ENCODE data around the gene RBM45.
"Not testable (repeated sequence)": the region's sequence is repeated elsewhere in the genome, so short reads cannot be mapped to it uniquely, and the experiment has no call there.

RBM45 gene, protein sequence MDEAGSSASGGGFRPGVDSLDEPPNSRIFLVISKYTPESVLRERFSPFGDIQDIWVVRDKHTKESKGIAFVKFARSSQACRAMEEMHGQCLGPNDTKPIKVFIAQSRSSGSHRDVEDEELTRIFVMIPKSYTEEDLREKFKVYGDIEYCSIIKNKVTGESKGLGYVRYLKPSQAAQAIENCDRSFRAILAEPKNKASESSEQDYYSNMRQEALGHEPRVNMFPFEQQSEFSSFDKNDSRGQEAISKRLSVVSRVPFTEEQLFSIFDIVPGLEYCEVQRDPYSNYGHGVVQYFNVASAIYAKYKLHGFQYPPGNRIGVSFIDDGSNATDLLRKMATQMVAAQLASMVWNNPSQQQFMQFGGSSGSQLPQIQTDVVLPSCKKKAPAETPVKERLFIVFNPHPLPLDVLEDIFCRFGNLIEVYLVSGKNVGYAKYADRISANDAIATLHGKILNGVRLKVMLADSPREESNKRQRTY

DNA sequence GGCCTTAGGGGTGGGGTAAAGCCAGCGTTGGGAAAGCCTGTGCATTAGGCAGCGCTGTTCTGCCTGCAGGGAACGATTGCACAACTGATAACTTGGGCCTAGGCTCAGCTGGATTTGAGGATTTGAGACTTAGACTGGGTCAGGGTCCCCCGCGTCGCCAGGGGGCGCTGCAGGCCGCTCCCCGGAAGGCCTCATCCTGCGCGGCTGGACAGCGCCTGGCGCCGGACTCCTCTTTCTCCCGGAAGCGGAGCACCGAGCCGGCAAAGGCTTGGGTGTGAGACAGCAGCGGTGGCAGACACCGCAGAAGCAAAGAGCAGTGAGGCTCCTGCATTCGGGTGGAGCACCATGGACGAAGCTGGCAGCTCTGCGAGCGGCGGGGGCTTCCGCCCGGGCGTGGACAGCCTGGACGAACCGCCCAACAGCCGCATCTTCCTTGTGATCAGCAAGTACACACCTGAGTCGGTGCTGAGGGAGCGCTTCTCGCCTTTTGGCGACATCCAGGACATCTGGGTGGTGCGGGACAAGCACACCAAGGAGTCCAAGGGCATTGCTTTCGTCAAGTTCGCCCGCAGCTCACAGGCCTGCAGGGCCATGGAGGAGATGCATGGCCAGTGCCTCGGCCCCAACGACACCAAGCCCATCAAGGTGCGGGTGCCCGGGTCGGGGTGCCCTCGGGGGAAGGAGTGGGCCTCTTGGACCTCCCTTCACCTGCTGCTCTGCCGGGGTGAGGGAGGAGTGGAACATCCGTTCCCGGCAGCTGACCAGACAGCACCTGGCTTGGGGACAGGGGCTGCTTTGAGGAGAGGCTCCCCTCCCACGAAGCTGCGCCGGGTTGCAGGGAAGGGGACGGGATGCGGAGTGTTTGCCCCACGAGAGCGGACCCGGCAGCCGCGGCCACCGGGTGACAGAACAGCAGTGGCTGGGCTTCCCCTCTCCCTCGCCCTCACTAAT lies at the start of gene RBM45:
RBM45 (plus strand) TSS at position 236 of the 951 bp plus-strand sequence; CDS start at position 346, 110 bp downstream.
- DNase-seq (ENCODE audit: low read depth in 2 of 2), result peak; percentile 69 to 77

GRCh38 chr2:178066324-178066723 lies 45.9 kb upstream of the RBM45 start:
- DNase-seq (ENCODE audit: low read depth in 2 of 2), result no peak

DNA sequence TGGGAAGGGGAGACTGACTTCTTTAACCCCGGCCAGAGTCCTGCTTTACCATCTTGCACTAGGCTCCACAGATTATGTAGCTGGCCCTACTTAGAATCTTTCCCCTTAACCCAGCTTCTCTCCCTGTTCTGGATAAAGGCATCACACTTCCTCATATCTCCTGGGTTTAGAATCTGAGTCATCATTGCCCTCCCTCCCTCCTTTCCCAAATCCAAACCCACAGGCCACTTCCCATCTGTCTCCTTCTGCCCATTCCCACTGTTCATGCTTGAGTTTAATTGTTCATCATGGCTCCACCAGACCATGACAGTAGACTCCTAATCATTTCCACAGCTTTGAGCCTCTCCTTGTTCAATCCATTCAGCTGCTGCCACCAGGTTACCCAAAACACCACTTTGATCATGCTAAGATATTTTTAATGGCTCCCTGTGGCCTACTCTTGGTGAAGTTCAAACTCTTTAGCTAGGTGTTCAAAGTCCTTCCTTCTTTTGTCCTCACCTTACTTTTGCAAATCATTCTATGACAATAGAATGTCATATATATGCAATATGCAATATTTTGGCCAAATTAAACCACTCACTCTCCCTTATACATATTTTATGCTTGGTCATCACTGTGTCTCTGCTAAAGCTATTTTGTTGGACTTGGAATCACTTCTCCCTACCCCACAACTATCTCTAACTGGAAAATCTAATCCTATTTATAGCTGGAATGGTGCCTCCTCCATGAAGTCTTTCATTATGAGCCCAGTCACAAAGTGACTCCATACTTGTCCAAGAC lies 45.2 kb upstream of the RBM45 start:
- no peak for DNase-seq (ENCODE audit: low read depth in 2 of 2)

DNA sequence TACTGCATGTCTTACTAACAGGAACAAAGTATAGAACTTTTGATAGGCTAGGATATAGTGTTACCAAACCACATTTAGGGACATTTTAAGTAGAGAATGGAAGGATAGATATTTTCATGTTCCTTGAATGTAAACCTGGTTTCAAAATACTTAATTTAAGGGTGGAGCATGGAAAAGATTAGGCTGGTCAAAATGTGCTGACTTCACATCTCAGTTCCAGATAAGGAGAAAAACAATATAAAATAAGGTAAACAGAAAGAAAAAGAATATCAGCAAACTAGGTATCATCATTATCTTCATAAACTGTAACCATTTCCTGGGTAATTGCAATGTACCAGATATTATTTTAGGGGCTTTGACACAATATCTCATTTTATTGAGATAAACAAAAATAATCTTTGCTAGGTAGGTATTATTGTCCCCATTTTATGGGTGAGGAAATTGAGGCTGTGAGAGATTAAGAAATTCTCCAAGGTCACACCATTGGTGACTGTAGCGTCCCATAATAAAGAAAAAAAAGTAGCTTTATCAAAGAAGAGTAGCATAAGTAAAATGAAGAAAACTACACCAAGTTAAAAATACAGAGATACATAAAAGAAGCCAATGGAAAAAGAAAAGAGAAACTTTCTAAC lies 43.3 kb upstream of the RBM45 start:
- DNase-seq (ENCODE audit: low read depth in 2 of 2), result no peak

DNA sequence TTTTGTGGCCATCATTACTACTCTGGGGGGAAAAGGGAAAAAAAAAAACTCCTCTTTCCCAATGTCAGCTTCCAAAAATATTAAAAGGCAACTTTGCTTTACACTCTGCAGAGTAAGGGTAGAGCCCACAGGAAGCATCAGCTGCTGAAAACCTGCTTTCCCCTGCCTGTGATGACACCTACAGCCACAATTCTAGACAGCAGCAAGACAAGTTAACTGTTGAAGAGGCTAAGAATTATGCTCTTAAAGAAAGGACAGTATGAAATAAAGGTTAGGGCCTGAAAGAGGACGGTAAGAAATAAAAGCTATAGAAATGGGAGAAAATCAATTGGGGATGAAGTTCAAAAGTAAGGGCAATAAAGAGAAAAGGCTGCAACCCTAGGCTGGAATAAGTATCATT lies 42.7 kb upstream of the RBM45 start:
- DNase-seq (ENCODE audit: low read depth in 2 of 2), result no peak

DNA sequence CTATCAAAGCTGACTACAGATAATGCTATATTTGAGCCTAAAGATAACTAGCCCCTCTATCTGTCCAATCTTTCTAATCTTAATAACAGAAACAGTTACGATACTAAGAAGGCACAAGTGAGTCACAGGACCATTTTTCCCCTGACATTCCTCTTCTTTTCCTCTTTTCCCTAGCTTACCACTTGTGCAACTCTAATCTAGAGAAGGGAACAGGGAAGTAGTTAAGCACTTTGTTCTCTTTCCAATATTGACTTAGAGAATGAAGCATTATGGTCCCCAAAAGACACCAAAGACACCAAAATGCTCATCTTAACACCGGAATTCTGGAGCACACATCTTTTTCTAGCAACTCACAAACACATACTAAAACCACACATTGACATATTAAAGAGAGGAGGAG lies 41.4 kb upstream of the RBM45 start:
- no peak for DNase-seq (ENCODE audit: low read depth in 2 of 2)

DNA sequence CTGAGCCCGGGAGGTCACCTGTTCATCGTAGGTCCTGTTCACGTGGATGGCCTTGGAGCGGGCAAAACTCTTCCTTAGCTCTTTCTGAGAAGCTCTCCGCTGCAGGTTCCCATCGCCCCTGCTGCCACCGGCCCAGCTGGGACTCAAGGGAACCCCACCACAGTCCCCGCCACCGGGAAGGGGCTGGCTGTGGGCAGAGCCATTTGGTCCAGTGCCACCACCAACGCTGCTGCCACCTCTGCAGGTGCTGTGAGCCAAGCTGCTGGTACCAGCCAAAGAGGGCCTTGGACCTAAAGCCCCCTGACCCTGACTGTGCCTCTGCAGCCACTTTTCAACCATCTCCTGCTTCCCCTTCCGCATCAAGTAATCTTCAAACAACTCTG lies 40.2 kb upstream of the RBM45 start:
- DNase-seq (ENCODE audit: low read depth in 2 of 2), result no peak

DNA sequence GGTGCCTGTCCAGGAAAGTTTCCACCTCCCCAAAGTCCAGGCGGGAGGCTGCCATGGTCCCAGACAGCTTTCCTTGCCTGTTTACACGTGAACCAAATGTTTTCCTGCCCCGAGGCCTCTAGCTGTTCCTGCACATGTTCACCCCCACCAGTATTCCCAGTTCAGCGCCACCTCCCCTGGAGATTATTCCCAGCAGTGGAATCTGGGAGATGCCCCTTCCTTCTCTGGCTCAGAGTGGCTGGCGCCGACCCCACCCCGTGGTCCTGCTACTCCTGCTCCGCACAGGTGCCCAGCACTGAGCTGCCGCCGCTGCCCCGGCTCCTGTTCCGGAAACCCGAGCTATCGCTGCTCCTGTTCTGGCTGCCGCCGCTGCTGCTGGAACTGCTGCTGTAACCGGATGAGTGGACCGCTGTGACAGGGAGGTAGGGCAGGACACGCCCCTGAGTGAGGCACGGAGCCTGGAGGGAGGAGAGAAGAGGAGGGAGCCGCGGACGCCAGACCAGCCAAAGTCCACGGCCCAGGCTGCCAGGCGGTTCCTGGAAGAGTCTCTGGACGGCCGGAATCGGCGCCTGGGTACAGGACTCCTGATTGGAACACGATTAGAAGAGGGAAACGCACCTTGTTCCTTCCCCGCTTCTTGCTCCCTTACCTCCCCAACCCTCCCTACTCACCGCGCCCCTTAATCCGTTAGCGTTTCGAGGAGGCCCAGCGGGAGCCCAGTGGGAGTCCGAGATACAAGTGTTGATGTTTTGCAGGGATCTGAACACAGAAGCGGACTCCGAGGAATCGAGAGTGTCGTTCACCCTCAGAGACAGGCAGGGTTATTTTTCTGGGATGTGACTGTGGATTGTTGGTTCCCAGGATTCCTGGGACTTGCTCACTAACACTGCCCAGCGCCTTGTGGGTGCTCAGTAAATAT lies 39.6 kb upstream of the RBM45 start, which contains the start of gene PDE11A:
PDE11A (minus strand) TSS at position 395 of the 919 bp plus-strand sequence; CDS start at position 55, 340 bp downstream.
- peak in 1 of 2 experiments; percentile 36 for DNase-seq (ENCODE audit: low read depth in 2 of 2)

DNA sequence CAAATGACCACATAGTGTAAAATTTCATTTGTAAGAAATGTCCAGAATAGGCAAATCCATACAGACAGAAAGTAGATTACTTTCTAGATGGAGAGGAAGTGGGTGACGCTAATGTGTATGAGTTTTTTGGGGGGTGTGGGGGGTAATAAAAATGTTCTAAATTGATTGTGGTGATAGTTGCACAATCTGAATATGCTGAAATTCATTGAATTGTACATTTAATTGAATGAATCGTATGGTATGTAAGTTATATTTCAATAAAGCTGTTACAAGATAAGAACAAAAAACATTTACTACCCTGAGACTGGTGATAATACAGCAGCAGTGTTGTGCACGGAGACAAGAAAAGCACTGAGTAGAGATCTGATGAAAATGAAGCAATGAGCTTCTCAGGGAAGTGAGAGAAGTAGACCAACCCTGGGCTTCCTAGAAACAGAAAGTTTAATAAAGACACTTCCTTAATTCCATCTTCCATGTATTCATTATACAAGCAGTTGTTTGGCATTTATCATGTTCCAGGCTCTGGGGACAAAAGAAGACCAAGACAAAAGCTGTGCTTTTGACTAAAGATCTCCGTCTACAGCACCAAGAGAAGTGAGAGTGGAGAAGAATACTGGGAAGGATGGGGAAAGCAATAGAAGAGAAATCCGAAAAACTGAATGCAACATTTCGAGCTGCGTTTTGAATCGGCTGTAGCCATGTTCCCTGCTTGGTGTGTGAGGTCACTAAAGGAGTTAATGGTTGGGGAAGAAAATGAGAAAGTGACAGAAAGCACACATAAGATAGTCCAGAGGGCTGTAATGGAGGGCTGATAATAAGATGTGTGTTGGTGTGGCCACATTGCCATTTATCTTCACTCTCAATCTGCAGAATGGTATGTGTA lies 37.9 kb upstream of the RBM45 start:
- DNase-seq (ENCODE audit: low read depth in 2 of 2), result no peak

GRCh38 chr2:178075006-178075326 lies 37.3 kb upstream of the RBM45 start:
- no peak for DNase-seq (ENCODE audit: low read depth in 2 of 2)

- no peak for DNase-seq (ENCODE audit: low read depth in 2 of 2)
Observed at GRCh38 chr2:178076130-178076529, 36.1 kb upstream of the RBM45 start.

DNA sequence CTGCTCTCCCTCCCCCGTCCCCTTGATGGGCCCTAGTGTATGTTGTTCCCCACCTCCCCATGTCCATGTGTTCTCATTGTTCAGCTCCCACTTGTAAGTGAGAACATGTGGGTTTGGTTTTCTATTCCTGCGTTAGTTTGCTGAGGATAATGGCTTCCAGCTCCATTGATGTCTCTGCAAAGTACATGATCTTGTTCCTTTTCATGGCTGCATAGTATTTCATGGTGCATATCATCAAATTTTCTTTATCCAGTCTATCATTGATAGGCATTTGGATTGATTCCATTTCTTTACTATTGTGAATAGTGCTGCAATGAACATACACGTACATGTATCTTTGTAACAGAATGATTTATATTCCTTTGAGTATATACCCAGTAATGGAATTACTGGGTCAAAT lies 33.0 kb upstream of the RBM45 start:
- DNase-seq (ENCODE audit: low read depth in 2 of 2), result not testable (repeated sequence)

DNA sequence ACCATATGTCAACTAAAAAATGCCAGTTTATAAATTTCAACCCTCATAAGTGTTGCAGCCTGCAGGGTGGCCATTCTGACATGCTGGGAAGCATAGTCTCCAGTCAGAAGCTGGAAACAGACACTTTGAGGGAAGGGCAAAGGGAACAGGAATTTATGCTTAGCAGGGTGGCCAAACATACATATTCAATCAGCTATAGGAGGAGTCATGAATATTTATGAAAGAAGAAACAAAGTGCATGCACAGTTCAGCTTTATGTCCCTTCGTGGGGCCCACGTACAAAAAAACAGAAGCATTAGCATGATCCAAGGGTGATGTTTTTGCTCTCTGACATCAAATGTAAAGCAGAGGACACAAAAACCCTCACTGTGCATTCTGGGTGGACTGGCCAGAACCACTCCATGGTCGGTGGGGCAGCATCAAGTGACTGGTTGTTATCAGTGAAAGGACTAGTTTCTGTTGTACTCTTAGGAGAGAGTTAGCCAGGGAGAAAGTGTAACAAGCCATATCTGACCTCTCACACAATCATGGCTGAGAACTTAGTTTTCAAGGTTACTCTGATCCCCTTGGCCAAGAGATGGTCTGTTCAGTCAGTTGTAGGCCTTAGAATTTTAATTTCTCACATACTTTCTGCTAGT lies 29.7 kb upstream of the RBM45 start:
- DNase-seq (ENCODE audit: low read depth in 2 of 2), result no peak

- DNase-seq (ENCODE audit: low read depth in 2 of 2), result no peak
Observed at GRCh38 chr2:178084273-178084672, 28.0 kb upstream of the RBM45 start.

DNA sequence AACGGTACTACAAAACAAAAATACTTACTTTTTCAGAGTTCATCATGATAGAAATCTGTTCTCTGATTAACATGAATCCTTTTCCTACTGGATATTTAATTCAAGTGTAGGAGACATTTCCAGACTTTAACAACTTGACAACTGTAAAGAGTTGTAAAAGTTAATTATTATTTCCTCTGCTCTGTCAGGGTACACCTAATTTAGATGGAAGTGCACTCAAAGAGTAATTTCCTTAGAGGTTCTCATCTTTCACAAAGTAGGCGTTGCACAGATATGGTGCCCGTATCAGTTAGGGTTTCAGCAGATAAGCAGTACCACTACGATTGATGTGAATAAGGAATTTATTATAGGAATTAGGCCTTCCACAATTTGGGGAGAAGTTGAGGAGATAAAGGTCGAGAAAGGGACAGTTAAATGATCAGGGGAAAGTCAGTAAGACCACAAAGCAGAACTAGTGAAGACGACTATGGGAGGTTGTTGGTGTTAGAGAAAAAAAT lies 23.4 kb upstream of the RBM45 start:
- no peak for DNase-seq (ENCODE audit: low read depth in 2 of 2)

DNA sequence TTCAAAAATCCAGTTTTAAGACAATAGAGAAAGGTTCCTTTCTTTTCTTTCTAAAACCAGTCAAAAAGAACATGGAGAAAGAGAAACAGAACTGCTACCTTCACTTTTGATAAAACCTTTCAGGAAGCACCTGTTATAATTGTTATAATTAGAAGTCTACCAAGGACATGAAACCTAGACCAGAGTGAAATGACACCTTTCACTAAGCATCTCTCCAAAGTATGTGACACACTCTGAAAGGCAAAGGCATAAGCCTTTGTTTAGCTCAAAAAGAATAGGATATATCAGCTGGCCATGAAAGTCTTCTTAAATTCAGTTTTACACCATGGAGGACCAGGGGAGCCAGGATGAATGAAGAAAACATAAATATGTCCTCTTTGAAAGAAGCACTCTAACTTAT lies 18.8 kb upstream of the RBM45 start:
- DNase-seq (ENCODE audit: low read depth in 2 of 2), result no peak

GRCh38 chr2:178101321-178102079 lies 10.7 kb upstream of the RBM45 start:
- DNase-seq (ENCODE audit: low read depth in 2 of 2), result no peak

DNA sequence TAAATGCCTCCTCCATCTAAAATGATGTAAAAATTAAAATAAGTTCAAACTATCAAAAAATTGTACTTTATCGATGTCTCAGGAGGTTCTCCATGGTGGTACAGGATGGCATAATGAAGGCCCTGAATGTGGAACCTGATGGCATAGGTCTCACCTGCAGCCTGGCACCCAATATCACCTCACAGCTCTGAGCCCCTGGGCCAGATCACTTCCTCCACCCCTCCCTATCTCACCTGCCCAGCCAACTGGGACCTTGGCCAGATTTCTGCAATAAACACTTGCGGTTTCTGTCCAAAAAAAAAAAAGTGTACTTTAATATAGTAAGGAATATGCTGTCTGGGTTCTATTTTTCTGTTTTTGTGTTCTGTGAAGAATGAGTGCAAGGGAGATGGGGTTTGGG lies 6.7 kb upstream of the RBM45 start:
- no peak for DNase-seq (ENCODE audit: low read depth in 2 of 2)
